Spleen (tissue), 7 donors: Measurements from ENCODE around the gene YLPM1.

ENCODE experiments used
- CTCF ChIP-seq, 11 experiments: fragments of 200-600 bp in 7 of 11; fragments of 450-650 bp in 4 of 11; sonication (generic) in 4 of 11; IDR thresholded peaks in 8 of 11; conservative IDR thresholded peaks in 3 of 11; 1 replicate in 7 of 11; 2 replicates in 4 of 11; pipeline versions ENCODE4 v1.4.0 to v1.8.0; 2016 to 2021; ENCODE audit warnings: antibody characterized with exemption in 11 of 11, inconsistent platforms in 4 of 11, mild to moderate bottlenecking in 1 of 11
- POLR2A ChIP-seq, 3 donors: fragments of 450-650 bp; IDR thresholded peaks; one replicate each; pipeline ENCODE4 v1.5.1; 2017; ENCODE audit warnings: antibody characterized with exemption in 3 of 3, mild to moderate bottlenecking in 1 of 3
- donor health status: DM: no; HTN: no; CAD: no; lungs with moderate emphysema.
- donor health status: DM: no; HTN: no; CAD: no.
- donor health status: DM: no; HTN: no; CAD: no.

DNA sequence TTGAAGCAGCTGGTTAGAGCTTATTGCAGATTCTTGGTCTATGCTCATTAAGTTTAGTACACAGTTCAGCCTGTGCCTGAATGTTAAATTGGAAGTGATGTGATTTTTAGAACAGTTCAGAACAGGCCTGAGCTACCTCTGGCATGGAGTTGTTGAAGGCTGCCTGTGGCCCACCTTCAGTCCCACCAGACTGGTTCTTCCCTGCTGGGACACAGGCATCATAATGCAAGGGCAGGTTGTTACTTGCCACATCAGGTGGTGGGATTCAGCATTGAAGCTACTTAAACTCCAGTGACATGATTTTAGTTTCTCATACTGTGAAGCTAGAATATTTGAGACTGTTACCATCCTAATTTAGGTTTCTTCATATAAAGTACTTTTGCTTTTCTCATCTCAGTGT, 63.5 kb downstream of the YLPM1 start:
- no peak for TF ChIP-seq POLR2A (IDR thresholded peaks at IDR 0.05)
- no peak for TF ChIP-seq CTCF (IDR thresholded peaks at IDR 0.05 in 8 of 11, conservative IDR thresholded peaks at IDR 0.05 in 3 of 11)
